ENCODE measurements around the gene MXI1.
A peak's percentile ranks its signal among the peaks of the same experiment; 100 is the strongest.
"Not testable (repeated sequence)": the region's sequence is repeated elsewhere in the genome, so short reads cannot be mapped to it uniquely, and the experiment has no call there.

MXI1 gene

GRCh38 chr10:110324201-110324804 is 116.9 kb downstream of the MXI1 start:
- no peak for DNase-seq

GRCh38 chr10:110324805-110325280 is 117.4 kb downstream of the MXI1 start:
- DNase-seq = no peak

GRCh38 chr10:110326351-110327032 is 119.1 kb downstream of the MXI1 start:
- DNase-seq = no peak

- no peak for DNase-seq
Measured at GRCh38 chr10:110327262-110327914, 120.0 kb downstream of the MXI1 start.

- DNase-seq = peak; percentile 49
Measured at GRCh38 chr10:110330675-110331074, 123.3 kb downstream of the MXI1 start.

GRCh38 chr10:110331226-110331795 is 123.9 kb downstream of the MXI1 start:
- DNase-seq = not testable (repeated sequence)

GRCh38 chr10:110334061-110334656 is 126.8 kb downstream of the MXI1 start:
- DNase-seq = no peak

GRCh38 chr10:110335314-110336064 is 128.1 kb downstream of the MXI1 start:
- no peak for DNase-seq

- DNase-seq = no peak
Measured at GRCh38 chr10:110336111-110336721, 128.8 kb downstream of the MXI1 start.
